ENCODE data around the gene IL34. TPM values are rescaled to one million over a fixed set of nuclear protein-coding genes. Genes with fewer than 3 reads are reported as not detected.
"Not testable (repeated sequence)": the region's sequence is repeated elsewhere in the genome, so short reads cannot be mapped to it uniquely, and the experiment has no call there.

The IL34 gene
- total RNA-seq (2014; rRNA removed; shearing (Covaris generic)): not detected in 2 replicates

DNA sequence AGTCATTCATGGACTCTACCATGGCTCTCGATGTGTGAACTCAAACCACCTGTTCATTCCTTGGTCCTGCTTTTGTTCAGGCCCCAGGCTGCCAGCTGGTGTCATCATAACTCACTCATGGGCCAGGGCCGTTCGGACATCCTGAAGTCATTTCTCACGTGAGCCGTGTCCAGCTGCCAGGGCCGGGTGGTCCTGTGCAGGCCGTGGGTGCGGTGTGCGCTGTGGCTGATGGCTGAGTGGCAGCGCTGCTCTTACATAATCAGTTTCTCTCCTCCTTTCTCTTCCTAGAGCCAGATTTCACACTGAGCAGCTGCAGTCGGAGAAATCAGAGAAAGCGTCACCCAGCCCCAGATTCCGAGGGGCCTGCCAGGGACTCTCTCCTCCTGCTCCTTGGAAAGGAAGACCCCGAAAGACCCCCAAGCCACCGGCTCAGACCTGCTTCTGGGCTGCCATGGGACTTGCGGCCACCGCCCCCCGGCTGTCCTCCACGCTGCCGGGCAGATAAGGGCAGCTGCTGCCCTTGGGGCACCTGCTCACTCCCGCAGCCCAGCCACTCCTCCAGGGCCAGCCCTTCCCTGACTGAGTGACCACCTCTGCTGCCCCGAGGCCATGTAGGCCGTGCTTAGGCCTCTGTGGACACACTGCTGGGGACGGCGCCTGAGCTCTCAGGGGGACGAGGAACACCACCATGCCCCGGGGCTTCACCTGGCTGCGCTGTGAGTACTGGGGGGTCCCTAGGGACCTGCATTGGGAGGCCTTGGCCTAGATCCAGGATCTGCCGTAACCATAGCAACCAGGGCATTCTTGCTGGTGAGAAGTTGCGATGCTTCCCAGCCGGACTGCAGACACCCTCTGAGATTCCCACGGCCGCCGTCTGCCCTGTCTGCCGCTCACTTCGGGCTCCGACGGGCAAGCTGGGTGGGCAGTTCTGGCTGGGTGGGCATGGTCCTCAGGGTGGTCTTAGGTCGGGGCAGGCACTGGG lies at the start of gene IL34:
Gene IL34 (plus strand): TSS at position 300 of the 982 bp plus-strand sequence. CDS start 389 bp downstream, at position 689.
- DNase-seq (ENCODE audit: low spot score): no peak

DNA sequence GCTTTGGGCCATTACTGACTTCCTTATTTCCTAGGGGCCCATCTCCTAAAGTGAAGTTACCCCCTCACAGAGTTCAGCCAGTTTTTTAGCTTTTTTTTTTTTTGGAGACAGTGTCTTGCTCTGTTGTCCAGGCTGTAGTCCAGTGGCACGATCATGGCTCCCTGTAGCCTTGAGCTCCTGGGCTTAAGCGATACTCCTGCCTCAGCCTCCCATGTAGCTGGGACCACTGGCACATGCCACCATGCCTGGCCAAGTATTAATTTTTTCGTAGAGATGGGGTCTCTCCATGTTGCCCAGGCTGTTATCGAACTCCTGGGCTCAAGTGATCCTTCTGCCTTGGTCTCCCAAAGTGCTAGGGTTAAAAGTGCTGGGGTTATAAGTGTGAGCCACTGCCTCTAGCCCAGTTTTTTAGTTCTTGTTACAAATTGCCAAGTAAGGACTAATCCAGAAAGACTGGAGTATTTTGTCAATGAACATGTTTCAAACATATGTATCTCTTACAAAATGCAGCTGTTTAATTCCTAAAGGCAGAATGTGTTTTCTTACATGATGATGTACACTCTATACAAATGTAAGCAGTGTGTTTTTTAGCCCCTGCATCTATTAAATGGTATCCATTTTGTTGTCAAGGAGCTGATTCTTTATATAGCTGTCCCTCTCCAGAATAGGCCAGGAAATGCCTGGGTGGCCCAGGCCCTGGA lies 49.1 kb upstream of the IL34 start:
- no peak for DNase-seq (ENCODE audit: low spot score)

DNA sequence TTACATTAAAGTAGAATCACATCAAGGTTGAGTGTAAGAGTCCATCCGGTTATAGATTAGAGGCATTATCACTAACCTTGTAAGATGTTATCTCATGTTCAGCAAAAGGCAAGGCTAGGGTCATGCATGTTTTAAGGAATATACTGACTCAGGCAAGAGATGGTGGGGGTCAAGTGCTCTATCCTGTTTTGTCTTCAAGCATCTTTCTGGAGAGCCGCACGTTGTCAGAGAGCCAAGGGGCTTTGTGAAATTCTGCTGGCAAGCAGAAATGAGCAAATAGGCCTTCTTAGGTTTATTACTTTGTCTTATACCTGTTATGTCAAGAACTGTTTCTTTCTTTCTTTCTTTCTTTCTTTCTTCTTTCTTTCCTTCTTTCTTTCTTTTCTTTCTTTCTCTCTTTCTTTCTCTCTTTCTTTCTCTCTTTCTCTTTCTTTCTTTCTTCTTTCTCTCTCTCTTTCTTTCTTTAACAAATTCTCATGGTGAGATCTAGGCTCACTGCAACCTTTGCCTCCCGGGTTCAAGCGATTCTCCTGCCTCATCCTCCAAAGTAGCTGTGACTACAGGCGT lies 47.3 kb upstream of the IL34 start:
- no peak for DNase-seq (ENCODE audit: low spot score)

DNA sequence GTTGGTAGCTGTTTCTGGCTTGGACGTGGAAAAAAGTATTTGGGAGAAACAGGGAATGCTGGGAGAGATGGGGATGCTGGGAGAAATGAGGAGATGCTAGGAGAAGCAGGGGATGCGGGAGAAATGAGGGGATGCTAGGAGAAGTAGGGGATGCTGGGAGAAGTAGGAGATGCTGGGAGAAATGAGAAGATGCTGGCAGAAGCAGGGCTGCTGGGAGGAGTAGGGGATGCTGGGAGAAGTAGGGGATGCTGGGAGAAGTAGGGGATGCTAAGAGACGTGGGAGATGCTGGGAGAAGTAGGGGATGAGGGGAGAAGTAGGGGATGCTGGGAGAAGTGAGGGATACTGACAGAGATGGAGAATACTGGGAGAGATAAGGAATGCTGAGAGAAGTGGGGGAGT lies 45.6 kb upstream of the IL34 start:
- DNase-seq (ENCODE audit: low spot score): no peak

DNA sequence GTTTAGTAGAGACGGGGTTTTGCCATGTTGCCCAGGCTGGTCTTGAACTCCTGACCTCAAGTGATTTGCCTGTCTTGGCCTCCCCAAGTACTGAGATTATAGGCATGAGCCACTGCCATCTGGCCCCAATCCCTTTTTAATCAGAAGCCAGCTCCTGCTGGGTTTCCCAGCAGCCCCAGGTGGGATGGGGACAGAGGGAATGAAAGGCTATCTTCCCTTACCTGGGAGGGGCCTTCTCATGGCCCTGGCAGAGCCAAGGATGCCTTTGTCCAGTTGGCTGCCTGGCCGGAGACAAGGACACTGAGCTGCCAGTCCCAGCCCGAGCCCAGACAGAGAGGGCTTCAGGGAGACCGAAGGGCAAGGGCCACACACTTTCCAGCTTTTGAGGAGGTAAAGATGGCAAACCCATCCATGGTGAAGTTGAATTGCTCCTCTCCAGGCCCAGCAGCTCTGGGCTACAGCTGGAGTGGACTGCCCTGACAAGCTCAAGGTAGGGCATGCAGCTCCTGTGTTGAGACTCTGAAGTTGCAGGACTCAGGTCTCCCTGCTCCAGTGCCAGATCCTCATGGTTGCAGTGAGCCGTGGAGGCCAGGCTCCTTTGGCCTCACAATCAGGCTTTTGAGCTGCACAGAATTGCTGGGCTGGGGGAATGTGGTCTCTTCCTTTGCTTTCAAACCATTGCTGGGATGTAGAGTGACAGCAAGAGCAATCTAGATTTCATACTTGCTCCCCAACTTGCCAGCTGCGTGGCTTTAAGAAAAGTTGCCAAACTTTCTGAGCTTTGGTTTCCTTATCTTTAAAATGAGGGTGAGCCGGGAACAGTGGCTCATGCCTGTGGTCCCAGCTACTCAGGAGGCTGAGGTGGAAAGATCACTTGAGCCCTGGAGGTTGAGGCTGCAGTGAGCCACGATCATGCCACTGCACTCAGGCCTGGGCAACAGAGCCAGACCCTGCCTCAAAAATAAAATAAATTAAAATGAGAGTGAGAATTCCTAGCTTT lies 44.5 kb upstream of the IL34 start:
- DNase-seq (ENCODE audit: low spot score): no peak

DNA sequence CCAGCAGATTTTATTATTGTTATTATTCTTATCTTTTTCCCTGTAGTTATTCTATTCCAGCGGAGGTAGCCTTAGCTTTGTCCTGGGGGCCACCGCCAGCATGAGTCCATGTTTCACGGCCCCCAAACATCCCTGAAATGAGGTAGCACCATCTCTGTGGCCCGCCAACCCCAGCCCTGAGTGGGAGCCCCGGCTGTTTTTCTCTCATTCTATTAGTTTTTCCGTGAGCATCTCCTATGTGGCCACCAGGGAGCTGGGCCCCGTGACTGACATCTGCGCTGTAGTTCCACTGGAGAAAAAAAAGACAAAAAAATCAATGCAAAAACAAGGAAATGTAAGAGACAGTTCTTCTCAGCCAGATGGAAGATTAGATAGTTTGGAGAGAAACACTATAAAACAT lies 43.5 kb upstream of the IL34 start:
- DNase-seq (ENCODE audit: low spot score): no peak

DNA sequence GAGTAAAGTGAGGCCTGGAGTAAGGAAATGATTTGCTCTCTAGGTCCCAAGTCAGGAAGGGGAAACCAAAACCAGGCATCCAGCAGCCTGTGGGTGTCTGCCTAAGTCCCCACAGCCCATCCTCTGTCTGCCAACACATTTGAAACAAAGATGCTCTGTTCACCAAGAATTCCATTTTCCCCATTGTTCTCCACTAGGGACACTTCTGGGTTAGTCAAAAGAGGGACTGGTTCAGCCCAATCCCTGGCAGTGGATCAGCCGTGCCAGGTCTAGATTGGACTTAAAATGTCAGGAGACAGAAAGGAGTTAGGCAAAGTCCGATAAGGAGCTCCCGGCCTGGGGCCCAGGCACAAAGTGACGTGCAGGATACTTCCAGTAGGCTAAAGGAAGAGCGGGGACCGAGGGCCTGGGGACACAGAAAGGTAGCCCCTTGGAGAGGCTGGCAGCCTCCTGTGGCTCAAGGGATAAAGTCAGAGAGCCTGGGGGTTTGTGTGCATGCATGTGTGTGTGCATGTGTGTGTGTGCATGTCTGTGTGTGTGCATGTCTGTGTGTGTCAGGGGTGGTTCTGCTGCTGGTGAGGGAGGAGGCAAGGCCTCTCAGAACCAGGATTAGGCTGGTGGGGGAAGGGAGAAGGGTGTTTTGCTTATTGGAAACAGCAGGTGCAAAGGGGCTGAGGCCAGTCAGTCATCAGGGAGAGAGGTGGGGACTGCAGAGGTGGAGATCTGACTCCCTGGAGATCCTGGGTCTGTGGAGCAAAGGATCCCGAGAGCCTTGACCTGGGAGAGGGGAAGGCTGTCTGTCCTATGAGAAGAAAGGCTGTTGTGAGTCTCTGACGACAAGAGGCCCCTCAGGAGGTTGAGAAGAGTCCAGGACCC lies 41.7 kb upstream of the IL34 start:
- no peak for DNase-seq (ENCODE audit: low spot score)

DNA sequence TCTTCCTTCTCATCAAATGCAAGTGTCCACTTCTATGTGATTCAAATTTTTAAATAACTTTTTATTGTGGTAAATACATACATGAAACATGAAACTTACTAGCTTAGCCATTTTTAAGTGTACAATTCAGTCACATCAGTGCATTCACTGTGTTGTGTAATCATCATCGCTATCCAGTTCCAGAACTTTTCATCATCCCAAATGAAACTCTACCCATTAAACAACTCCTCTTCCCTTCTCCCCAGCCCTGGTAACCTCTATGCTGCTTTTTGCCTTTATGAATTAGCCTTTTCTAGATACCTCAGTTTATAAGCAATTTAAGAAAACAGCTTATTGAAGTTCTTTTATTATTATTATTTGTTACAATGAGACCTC lies 41.1 kb upstream of the IL34 start:
- no peak for DNase-seq (ENCODE audit: low spot score)

DNA sequence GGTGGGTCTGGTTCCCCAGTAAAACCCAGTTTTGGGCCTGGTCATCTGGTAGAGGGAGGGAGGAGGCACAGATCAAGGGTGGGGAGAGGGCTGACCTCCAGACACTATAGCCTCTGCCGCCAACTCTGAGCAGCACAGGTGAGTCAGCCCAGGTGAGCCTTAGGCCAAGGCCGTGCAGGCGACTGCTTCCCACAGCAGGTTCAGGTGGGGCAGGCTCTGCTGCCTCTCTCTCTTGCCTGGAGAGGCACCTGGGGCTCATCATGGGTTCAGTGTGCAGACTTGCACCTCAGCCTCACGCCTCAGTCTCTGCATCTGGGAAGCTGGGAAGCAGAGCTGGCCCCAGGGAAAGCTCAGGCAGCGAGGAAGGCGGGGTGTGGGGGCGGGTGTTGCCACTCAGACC lies 37.8 kb upstream of the IL34 start:
- no peak for DNase-seq (ENCODE audit: low spot score)

DNA sequence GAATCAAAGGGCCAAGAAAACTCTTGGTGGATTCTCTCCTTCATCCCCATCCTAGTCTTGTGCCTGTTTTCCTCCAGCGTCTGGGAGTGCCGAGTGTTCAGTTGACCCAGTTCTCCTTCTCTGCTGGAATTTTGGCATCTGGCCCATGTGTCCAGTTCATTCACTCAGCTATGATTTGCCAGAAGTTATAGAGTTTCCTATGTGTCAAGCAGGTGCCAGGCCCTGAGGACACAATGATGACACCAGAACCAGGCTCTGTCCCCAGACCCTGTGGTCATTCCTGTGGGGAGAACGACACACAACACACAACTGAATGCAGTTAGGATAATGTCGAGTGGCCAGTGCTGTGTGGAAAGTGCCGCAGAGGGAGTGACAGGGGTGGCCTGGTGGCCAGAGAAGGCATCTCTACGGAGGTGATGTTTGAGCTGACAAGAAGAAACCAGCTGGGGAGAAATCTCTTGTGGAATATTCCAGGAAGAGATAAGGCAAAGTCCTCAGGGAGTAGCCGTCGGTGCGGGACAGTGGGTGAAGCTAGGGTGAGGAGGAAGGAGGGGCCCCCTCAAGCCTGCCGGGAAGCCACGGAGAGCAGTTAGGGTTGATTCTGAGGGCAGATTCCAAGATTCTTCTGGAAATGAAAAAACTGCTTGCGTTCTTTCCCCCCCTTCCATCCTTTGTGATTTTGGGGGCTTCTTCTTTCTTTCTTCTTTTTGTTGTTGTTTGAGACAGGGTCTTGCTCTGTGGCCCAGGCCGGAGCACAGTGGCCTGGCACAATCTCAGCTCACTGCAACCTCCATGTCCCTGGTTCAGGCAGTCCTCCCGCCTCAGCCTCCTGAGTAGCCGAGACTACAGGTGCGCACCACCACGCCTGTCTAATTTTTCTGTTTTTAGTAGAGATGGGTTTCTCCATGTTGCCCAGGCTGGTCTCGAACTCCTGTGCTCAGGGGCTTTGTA lies 35.8 kb upstream of the IL34 start:
- DNase-seq (ENCODE audit: low spot score): no peak

DNA sequence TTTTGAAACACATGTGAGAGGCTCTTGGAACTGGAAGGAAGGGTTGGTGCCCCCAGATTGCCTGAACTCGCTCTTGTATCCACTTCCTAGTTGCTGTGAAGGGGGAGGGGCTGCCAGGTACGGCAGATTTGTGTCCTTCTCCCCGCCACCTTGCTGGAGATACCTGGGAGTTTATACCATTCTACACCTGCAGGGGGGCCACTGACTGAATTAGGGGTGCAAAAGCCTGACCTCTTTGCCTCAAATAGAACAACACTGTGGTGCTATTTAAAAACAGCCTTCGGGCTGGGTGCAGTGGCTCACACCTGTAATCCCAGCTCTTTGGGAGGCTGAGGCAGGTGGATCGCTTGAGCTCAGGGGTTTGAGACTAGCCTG lies 35.1 kb upstream of the IL34 start:
- DNase-seq (ENCODE audit: low spot score): no peak

DNA sequence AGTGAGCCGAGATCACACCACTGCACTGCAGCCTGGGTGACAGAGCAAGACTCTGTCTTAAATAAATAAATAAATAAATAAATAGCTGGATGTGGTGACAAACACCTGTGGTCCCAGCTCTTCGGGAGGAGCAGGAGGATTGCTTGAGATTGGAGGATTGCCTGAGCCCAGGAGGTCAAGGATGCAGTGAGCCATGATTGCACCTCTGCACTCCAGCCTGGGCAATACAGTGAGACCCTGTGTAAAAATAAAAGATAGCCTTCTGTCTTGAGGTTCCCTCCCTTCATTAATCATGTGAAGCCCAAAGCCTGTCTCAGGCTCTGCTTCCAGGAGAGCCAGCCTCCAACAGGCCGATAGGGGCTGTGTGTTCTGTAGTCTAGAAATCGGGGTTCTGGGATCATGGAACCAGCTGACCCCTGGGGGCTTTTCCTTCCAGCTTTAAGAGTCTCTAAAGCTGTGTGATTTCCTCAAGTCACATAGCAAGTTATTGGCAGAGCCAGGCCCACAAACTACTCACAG lies 34.5 kb upstream of the IL34 start:
- DNase-seq (ENCODE audit: low spot score): no peak

DNA sequence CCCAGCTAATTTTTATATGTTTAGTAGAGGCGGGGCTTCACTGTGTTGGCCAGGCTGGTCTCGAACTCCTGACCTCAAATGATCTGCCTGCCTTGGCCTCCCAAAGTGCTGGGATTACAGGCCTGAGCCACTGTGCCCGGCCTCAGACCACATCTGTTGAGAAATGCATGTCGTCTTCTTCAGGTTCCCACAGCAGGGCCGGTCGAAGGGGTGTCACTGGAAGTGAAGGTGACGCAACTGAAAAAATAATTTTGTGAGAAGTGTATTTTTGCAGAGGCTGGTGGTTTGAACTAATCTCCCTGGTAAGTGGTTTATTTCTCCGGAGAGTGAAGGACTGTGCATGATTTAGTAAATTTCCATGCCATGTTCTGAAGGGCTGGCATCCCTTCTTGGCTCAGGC lies 33.4 kb upstream of the IL34 start:
- DNase-seq (ENCODE audit: low spot score): no peak

DNA sequence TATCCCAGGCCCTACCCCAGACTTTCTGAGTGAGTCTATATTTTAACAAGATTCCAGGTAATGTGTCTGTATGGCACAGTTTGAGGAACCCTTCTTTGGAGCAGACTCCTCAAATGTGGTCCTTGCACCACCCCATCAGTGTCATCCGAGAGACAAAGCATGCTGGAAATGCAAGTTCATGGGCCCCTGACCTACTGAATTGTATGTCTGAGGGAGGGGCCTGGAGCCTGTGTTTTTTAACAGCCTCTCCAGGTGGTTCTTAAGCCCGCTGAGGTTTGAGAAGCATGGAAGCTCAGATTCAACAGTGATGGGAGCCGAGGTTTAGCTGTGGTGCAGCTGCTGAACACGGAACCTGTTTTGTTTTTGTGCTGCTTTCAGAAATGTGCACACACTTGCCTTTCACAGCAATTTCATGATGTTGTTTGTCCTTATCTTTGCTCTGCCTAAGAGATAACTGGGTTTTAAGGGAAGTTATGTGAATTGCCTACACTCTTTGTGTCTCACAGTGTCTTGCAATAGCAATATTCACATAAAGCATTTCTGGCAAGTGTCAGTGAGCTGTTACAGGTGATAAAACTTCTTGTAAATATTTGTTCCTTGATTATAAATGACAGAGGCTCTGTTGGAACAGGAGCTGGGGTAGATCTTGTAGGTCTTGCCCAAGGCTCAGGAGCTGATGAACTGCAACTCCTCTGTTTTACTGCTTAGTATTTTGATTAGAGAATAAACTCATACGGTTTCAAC lies 32.0 kb upstream of the IL34 start:
- no peak for DNase-seq (ENCODE audit: low spot score)

DNA sequence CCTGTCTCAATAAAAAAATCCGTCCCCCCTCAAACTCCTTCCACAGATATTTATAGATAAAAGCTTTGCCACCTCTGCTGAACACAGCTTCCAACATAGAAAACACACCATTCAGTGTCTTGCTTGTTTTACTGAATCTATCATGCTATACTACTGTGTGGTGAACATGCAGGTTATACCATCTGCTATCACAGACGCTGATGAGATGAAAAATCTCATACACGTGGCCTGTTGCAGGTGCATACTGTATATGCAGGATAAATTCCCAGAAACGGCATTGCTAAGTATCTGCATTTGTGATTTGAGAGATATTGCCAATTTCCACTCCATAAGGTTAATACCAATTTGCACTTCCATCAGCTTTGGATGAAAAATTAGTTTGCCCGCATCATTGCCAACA lies 30.4 kb upstream of the IL34 start:
- no peak for DNase-seq (ENCODE audit: low spot score)

DNA sequence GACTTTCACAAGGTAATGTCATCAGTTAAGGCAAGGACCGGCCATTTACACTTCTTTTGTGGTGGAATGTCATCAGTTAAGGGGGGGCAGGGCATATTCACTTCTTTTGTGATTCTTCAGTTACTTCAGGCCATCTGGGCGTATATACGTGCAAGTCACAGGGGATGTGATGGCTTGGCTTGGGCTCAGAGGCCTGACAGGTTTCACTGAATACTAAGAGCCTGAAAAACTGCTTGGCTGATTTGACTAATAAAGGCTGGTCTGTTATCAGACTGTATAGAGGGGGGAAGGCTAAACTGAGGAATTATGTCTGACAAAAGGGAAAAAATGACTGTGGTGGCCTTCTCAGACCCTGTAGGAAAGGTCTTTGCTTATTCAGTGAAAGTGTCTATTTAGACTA lies 24.5 kb upstream of the IL34 start:
- not testable (repeated sequence) for DNase-seq (ENCODE audit: low spot score)

DNA sequence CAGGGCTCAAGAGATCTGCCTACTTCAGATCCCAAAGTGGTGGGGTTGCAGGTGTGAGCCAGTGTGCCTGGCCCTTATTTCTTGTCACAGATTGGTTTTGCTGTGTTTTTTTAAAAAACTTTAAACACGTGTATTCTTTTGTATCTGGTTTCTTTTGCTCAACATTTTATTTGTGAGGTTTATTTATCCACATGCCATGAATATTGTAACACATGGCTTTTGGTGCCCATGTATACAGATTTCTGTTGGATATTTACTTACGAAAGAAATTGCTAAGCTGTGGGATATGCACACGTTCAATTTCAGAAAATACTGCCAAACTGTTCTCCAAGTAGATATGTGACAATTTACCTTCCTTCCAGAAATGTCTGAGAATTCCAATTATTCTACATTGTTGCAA lies 18.7 kb upstream of the IL34 start:
- DNase-seq (ENCODE audit: low spot score): no peak

Data from H4 (cell line).